ENCODE data around the gene CAPN13.

The CAPN13 gene

DNA sequence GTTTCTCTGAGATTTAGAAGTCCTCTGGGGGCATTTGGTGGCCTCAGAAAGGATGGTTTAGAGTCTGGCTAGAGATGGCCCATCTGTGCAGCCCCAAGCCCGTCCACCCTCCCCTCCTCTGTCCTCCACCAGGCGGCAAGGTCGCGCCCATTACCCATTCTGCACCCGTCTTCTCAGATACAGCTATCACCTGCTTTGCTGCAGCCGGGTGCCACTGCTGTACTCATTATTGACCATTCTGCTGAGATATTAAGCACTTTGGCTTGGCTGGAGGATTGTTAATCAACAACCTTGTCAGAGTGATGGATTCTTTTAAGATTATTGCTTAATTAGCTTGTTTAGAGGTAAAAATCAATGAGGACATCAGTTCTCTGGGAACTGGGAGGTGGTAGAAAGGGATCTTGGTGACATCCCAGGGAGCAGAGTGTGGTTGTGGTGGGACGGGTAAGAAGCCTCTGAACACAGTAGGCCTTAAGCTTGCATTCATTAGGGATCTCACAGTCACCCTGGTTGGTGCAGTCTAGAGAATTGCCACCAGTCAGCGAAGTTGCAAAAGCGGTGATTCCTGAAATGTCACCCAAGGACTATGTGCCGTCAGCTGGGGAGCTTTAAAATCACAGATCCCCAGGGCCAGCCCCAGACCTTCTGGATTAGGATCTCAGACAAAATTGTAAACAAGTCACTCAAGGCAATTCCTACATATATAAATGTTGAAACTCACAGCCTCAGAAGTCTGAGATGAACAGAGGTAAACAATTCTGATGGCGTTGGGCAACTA lies 90.9 kb downstream of the CAPN13 start:
- no peak for TF ChIP-seq TCF12 (IDR thresholded peaks at IDR 0.05; ENCODE audit: low read depth)

DNA sequence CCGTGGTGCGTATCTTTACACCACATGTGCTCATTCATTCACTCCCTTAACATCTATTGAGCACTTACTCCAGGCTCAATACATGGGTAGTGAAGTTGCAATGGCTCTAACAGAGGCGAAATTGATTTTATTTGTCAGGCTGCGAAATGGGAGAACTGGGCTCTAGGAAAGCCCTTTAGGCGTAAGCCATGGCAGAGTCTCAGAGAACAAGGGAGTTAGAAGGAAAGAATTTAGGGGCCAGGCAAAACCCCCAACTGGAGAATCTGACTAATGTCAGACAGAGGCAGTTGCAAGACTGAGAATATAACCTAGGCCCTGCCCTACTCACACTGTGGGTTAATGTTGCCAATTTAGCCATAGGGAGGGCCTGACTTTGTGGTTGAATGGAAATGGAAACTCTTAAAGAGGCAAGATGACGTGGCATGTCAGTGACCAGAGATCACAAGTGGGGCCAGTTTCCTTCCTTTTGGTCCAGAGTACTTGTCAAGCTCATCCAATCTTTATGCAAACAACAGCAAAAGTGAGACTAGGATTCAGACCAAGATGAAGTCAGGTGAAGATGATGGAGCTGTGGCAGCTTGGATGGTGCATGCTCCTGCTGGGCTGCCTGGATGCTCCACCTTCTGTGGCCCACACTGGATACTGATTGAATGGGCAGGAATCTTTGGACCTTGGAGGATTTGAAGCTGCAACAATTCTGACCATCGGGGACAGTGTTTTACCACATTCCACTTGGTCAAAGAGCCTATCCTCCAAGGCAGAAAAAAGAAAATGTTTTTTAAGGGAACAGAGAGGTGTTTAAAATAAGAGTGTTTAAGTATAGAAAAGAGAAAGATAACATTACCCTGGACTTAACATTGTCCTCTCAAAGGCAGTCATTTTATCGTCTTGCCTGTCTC lies 92.2 kb downstream of the CAPN13 start:
- TF ChIP-seq EGR1 (IDR thresholded peaks at IDR 0.05) (no peak), TEAD4 (IDR thresholded peaks at IDR 0.05) (no peak), EP300 (IDR thresholded peaks at IDR 0.05; ENCODE audit: borderline replicate concordance) (no peak), FOXM1 (IDR thresholded peaks at IDR 0.05; ENCODE audit: borderline replicate concordance, low read depth) (no peak), ZBTB7A (IDR thresholded peaks at IDR 0.05; ENCODE audit: low read depth) (no peak)
- TF ChIP-seq, protein P1, sequence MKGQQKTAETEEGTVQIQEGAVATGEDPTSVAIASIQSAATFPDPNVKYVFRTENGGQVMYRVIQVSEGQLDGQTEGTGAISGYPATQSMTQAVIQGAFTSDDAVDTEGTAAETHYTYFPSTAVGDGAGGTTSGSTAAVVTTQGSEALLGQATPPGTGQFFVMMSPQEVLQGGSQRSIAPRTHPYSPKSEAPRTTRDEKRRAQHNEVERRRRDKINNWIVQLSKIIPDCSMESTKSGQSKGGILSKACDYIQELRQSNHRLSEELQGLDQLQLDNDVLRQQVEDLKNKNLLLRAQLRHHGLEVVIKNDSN (IDR thresholded peaks at IDR 0.05), result no peak

DNA sequence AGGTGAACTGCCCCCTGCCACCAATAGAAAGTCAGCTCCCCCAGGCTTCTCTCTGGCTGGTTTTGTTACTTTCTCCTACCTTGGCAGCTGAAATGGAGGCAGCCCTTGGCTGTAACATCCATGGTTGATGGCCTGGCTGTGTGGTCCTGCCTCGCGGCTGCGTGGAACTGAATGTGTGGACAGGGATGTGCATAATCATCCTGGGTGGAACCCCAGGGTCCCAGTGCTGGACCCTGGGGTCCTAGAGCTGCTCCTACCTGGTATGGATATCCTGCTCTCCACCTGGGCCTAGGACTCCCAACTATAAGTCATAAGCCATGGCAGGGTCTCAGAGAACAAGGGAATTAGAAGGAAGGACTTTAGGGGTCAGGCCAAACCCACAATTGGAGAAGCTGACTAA lies 93.5 kb downstream of the CAPN13 start:
- no peak for TF ChIP-seq EP300 (IDR thresholded peaks at IDR 0.05; ENCODE audit: borderline replicate concordance)
- TF ChIP-seq FOXM1 (IDR thresholded peaks at IDR 0.05; ENCODE audit: borderline replicate concordance, low read depth), result no peak
- TF ChIP-seq ZBTB7A (IDR thresholded peaks at IDR 0.05; ENCODE audit: low read depth), result no peak
- TF ChIP-seq CEBPB (IDR thresholded peaks at IDR 0.05), result no peak
- no peak for TF ChIP-seq RAD21 (IDR thresholded peaks at IDR 0.05; ENCODE audit: low read depth)
- no peak for TF ChIP-seq YY1 (IDR thresholded peaks at IDR 0.05; ENCODE audit: low read depth)
- TF ChIP-seq TEAD4 (IDR thresholded peaks at IDR 0.05), result no peak
- TF ChIP-seq, protein P1 (IDR thresholded peaks at IDR 0.05), result no peak
- no peak for TF ChIP-seq TAF1 (IDR thresholded peaks at IDR 0.05; ENCODE audit: low read depth)
- TF ChIP-seq NFIC (IDR thresholded peaks at IDR 0.05), result no peak
- TF ChIP-seq TCF12 (IDR thresholded peaks at IDR 0.05; ENCODE audit: low read depth), result no peak
- TF ChIP-seq, protein P2, sequence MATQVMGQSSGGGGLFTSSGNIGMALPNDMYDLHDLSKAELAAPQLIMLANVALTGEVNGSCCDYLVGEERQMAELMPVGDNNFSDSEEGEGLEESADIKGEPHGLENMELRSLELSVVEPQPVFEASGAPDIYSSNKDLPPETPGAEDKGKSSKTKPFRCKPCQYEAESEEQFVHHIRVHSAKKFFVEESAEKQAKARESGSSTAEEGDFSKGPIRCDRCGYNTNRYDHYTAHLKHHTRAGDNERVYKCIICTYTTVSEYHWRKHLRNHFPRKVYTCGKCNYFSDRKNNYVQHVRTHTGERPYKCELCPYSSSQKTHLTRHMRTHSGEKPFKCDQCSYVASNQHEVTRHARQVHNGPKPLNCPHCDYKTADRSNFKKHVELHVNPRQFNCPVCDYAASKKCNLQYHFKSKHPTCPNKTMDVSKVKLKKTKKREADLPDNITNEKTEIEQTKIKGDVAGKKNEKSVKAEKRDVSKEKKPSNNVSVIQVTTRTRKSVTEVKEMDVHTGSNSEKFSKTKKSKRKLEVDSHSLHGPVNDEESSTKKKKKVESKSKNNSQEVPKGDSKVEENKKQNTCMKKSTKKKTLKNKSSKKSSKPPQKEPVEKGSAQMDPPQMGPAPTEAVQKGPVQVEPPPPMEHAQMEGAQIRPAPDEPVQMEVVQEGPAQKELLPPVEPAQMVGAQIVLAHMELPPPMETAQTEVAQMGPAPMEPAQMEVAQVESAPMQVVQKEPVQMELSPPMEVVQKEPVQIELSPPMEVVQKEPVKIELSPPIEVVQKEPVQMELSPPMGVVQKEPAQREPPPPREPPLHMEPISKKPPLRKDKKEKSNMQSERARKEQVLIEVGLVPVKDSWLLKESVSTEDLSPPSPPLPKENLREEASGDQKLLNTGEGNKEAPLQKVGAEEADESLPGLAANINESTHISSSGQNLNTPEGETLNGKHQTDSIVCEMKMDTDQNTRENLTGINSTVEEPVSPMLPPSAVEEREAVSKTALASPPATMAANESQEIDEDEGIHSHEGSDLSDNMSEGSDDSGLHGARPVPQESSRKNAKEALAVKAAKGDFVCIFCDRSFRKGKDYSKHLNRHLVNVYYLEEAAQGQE (IDR thresholded peaks at IDR 0.05; ENCODE audit: low read depth), result no peak
- TF ChIP-seq, protein P3, sequence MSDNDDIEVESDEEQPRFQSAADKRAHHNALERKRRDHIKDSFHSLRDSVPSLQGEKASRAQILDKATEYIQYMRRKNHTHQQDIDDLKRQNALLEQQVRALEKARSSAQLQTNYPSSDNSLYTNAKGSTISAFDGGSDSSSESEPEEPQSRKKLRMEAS (IDR thresholded peaks at IDR 0.05), result no peak
- TF ChIP-seq EGR1 (IDR thresholded peaks at IDR 0.05), result no peak
- TF ChIP-seq CREB1 (IDR thresholded peaks at IDR 0.05; ENCODE audit: low read depth), result no peak

DNA sequence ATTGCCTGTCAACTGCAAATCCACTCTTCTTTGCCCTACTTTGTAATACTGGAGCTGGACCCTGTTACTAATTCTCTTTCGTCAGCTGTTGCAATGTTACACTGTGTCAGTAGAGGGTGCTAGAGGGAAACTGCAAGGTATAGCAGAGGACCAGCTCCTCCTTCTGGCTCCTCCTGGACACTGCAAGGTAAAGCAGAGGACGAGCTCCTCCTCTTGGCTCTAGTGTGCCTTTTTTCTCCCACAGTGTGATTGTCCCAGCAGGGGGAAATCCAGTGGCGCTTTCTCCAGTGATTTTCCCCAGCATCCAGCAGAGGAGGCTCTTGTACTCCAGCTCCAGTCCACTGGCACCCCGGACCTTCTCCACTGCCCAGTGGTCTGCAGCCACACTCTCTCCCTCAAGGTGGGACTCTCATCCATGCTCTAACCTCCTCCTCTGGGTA lies 95.6 kb downstream of the CAPN13 start:
- no peak for TF ChIP-seq EGR1 (IDR thresholded peaks at IDR 0.05)
- TF ChIP-seq, protein P3 (IDR thresholded peaks at IDR 0.05), result no peak
- peak; percentile 94 for TF ChIP-seq RAD21 (IDR thresholded peaks at IDR 0.05; ENCODE audit: low read depth)
- TF ChIP-seq, protein P1 (IDR thresholded peaks at IDR 0.05), result no peak
- no peak for TF ChIP-seq EP300 (IDR thresholded peaks at IDR 0.05; ENCODE audit: borderline replicate concordance)
- 0 out of 2 replicates have a peak, but pooled peaks have one; percentile 23 for TF ChIP-seq YY1 (IDR thresholded peaks at IDR 0.05; ENCODE audit: low read depth)
- TF ChIP-seq TCF12 (IDR thresholded peaks at IDR 0.05; ENCODE audit: low read depth), result 0 out of 2 replicates have a peak, but pooled peaks have one; percentile 34
- TF ChIP-seq TAF1 (IDR thresholded peaks at IDR 0.05; ENCODE audit: low read depth), result no peak
- TF ChIP-seq ZBTB7A (IDR thresholded peaks at IDR 0.05; ENCODE audit: low read depth), result no peak

DNA sequence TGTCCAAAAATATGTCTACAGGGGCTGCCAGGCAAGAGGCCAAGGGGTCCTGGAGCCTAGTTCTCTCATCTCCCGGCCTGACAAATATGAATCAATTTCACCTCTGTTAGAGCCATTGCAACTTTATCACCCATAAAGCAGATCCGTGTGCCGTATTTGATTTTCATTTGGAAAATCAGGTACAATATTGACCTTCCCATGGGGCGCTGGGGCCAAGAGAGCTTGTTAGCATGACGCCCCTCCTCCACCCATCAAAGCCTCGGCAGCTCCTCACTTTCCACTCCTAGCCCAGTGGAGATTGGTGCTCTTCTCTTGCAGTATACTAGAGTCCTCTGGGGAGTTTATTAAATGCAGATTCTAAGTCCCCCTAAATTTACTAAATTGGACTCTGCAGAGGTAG lies 96.8 kb downstream of the CAPN13 start:
- TF ChIP-seq EP300 (IDR thresholded peaks at IDR 0.05; ENCODE audit: borderline replicate concordance) (no peak), CREB1 (IDR thresholded peaks at IDR 0.05; ENCODE audit: low read depth) (no peak), YY1 (IDR thresholded peaks at IDR 0.05; ENCODE audit: low read depth) (no peak), FOXM1 (IDR thresholded peaks at IDR 0.05; ENCODE audit: borderline replicate concordance, low read depth) (no peak), NFIC (IDR thresholded peaks at IDR 0.05) (no peak)
- TF ChIP-seq, protein P3 (IDR thresholded peaks at IDR 0.05), result no peak
- TF ChIP-seq, protein P2 (IDR thresholded peaks at IDR 0.05; ENCODE audit: low read depth), result no peak
